HEK293T (cell line): ENCODE measurements around the gene PEX16.

Source experiments
- FOXM1 ChIP-seq: fragments of 450-650 bp; IDR thresholded peaks from 2 replicates; pipeline ENCODE4 v1.6.1; 2017; ENCODE audit warnings: mild to moderate bottlenecking, borderline replicate concordance
- PKNOX1 ChIP-seq: fragments of 450-650 bp; IDR thresholded peaks from 2 replicates; pipeline ENCODE4 v1.6.1; 2016

- no peak for TF ChIP-seq FOXM1
- TF ChIP-seq PKNOX1: no peak
Observed at GRCh38 chr11:45917623-45918330, at the start of gene PEX16.
